H7 (cell line): ENCODE data around the gene HINFP. TPM values are rescaled to one million over a fixed set of nuclear protein-coding genes. Genes with fewer than 3 reads are reported as not detected.
"Not testable (repeated sequence)": the region's sequence is repeated elsewhere in the genome, so short reads cannot be mapped to it uniquely, and the experiment has no call there.

ENCODE experiments used
- DNase-seq: peaks from one replicate; pipeline ENCODE4 v3.0.0; 2012
- H3K27me3 ChIP-seq: 2 replicates; pipeline ENCODE4 v1.6.0; 2011; ENCODE audit warnings: mild to moderate bottlenecking, low read length; ENCODE audit not compliant: control insufficient read depth, insufficient read depth
- H3K36me3 ChIP-seq: replicated peaks from 2 replicates; pipeline ENCODE4 v1.5.1; 2011; ENCODE audit warnings: low read length; ENCODE audit not compliant: control insufficient read depth, insufficient read depth
- H3K4me3 ChIP-seq: 2 replicates; pipeline ENCODE4 v1.5.1; 2011; ENCODE audit warnings: low read depth, mild to moderate bottlenecking, control low read depth, low read length, moderate library complexity; ENCODE audit not compliant: insufficient read depth
- total RNA-seq: library from RNA; depleted of rRNA; stranded (reverse); fragments of >200 nt; shearing (Covaris generic); gene quantifications from 2 replicates; pipeline ENCODE4 v1.2.3, GENCODE V29; 2014

Gene HINFP
- total RNA-seq, 1 experiment from 2014 or later, result 21.2 TPM

- Histone ChIP-seq H3K36me3 (no peaks in the 10 kb centered on the region), H3K27me3 (peaks cover 40% of the 10 kb centered on the region), H3K4me3 (peak overlapping the region; percentile 69)
- DNase-seq, result no peak
Measured at GRCh38 chr11:119149786-119150275, 28.5 kb downstream of the HINFP start.

- Histone ChIP-seq H3K4me3 (no peak overlapping the region), H3K36me3 (no peaks in the 10 kb centered on the region), H3K27me3 (peaks cover 40% of the 10 kb centered on the region)
- no peak for DNase-seq
Measured at GRCh38 chr11:119152043-119152442, 30.7 kb downstream of the HINFP start.

- H3K36me3 ChIP-seq, result no peaks in the 10 kb centered on the region
- no peak for DNase-seq
Measured at GRCh38 chr11:119152604-119153003, 31.2 kb downstream of the HINFP start.

GRCh38 chr11:119153049-119153818 lies 31.9 kb downstream of the HINFP start:
- Histone ChIP-seq H3K36me3 (no peaks in the 10 kb centered on the region), H3K27me3 (peaks cover 31% of the 10 kb centered on the region), H3K4me3 (no peak overlapping the region)
- DNase-seq, result peak; percentile 75

More at GRCh38 chr11:119152604-119153003, 31.2 kb downstream of the HINFP start:
- no peak overlapping the region for H3K4me3 ChIP-seq
- peaks cover 37% of the 10 kb centered on the region for H3K27me3 ChIP-seq

- Histone ChIP-seq H3K27me3 (peaks cover 23% of the 10 kb centered on the region), H3K4me3 (no peak overlapping the region), H3K36me3 (no peaks in the 10 kb centered on the region)
- DNase-seq, result no peak
Measured at GRCh38 chr11:119154178-119154577, 32.8 kb downstream of the HINFP start.

- Histone ChIP-seq H3K4me3 (no peak overlapping the region), H3K36me3 (no peaks in the 10 kb centered on the region), H3K27me3 (peaks cover 6% of the 10 kb centered on the region)
- peak; percentile 76 for DNase-seq
Measured at GRCh38 chr11:119155733-119156492, 34.5 kb downstream of the HINFP start.

- H3K36me3 ChIP-seq, result no peaks in the 10 kb centered on the region
- peaks cover 2% of the 10 kb centered on the region; the same call in 1 of the 2 replicates for H3K27me3 ChIP-seq
- no peak overlapping the region for H3K4me3 ChIP-seq
- no peak for DNase-seq
Measured at GRCh38 chr11:119156496-119156895, 35.1 kb downstream of the HINFP start.

- Histone ChIP-seq H3K27me3 (no peaks in the 10 kb centered on the region; the same call in 1 of the 2 replicates), H3K36me3 (no peaks in the 10 kb centered on the region)
Measured at GRCh38 chr11:119157063-119157462, 35.7 kb downstream of the HINFP start.

GRCh38 chr11:119158467-119158866 lies 37.1 kb downstream of the HINFP start:
- Histone ChIP-seq H3K4me3 (no peak overlapping the region), H3K27me3 (no peaks in the 10 kb centered on the region), H3K36me3 (no peaks in the 10 kb centered on the region)
- no peak for DNase-seq

More at GRCh38 chr11:119157063-119157462, 35.7 kb downstream of the HINFP start:
- H3K4me3 ChIP-seq, result no peak overlapping the region
- no peak for DNase-seq

GRCh38 chr11:119160151-119160550 lies 38.8 kb downstream of the HINFP start:
- Histone ChIP-seq H3K27me3 (no peaks in the 10 kb centered on the region), H3K4me3 (no peak overlapping the region), H3K36me3 (no peaks in the 10 kb centered on the region)
- no peak for DNase-seq

- DNase-seq, result no peak
Measured at GRCh38 chr11:119161871-119162270, 40.5 kb downstream of the HINFP start.

GRCh38 chr11:119166368-119167076 lies 45.1 kb downstream of the HINFP start:
- Histone ChIP-seq H3K36me3 (no peaks in the 10 kb centered on the region), H3K27me3 (no peaks in the 10 kb centered on the region), H3K4me3 (no peak overlapping the region)
- DNase-seq, result no peak

More at GRCh38 chr11:119161871-119162270, 40.5 kb downstream of the HINFP start:
- H3K27me3 ChIP-seq, result no peaks in the 10 kb centered on the region
- H3K4me3 ChIP-seq, result no peak overlapping the region
- no peaks in the 10 kb centered on the region for H3K36me3 ChIP-seq

- H3K4me3 ChIP-seq, H3K27me3 ChIP-seq, H3K36me3 ChIP-seq, DNase-seq: not testable (repeated sequence)
Measured at GRCh38 chr11:119167077-119167458, 45.7 kb downstream of the HINFP start.

GRCh38 chr11:119167933-119168332 lies 46.6 kb downstream of the HINFP start:
- DNase-seq, result no peak
- H3K27me3 ChIP-seq, result no peaks in the 10 kb centered on the region
- H3K36me3 ChIP-seq, result no peaks in the 10 kb centered on the region
- no peak overlapping the region for H3K4me3 ChIP-seq
